ENCODE results near the gene CBY2. TPM values are rescaled to one million over a fixed set of nuclear protein-coding genes. Genes with fewer than 3 reads are reported as not detected.
"Not testable (repeated sequence)": the region's sequence is repeated elsewhere in the genome, so short reads cannot be mapped to it uniquely, and the experiment has no call there.

CBY2 gene
- total RNA-seq, 1 donor from 2014 or later: not detected

DNA sequence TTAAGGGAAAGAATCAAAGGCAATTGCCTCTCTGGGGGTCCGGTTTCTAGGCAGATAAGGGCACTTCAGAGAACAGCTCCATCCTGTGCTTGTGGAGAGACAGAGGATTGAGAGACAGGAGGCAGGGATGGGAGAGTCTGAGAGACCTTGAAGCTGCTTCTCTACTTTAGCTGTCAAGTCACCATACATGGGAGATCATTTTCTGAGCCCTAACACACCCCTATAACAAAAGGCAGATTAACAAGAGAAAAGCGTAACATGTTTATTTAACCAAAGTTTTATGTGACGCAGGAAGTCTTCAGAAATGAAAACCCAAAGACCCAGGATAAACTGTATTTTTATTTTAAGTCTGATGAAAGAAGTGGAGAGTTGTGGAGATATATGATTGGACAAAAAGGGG, 48.4 kb downstream of the CBY2 start:
- Histone ChIP-seq H3K9ac (ENCODE audit: low read length) (no peak overlapping the region), H2AFZ (ENCODE audit: low read depth, low read length) (no peak overlapping the region), H3K27me3 (ENCODE audit: insufficient read depth, low read length) (peaks cover 2% of the 10 kb centered on the region), H4K20me1 (ENCODE audit: insufficient read depth, low read length) (no peaks in the 10 kb centered on the region), H3K36me3 (ENCODE audit: insufficient read depth, low read length) (no peaks in the 10 kb centered on the region), H3K9me3 (ENCODE audit: insufficient read depth, low read depth, low read length) (no peaks in the 10 kb centered on the region), H3K4me2 (ENCODE audit: low read length) (no peak overlapping the region), H3K79me2 (ENCODE audit: insufficient read depth, low read length) (no peaks in the 10 kb centered on the region), H3K27ac (ENCODE audit: low read depth, low read length) (no peak overlapping the region), H3K4me1 (ENCODE audit: insufficient read depth, low read length) (no peaks in the 10 kb centered on the region), H3K4me3 (ENCODE audit: insufficient read depth, low read depth, low read length) (no peak overlapping the region)
- no peaks in the 10 kb centered on the region for H3K36me3 Mint-ChIP-seq (ENCODE audit: low read depth, unreplicated experiment)
- H3K27me3 Mint-ChIP-seq (ENCODE audit: low read depth, unreplicated experiment): peaks cover 12% of the 10 kb centered on the region
- FAIRE-seq: no peak
- H3K4me1 Mint-ChIP-seq (ENCODE audit: low read depth, unreplicated experiment): no peaks in the 10 kb centered on the region
- H3K27ac Mint-ChIP-seq (ENCODE audit: unreplicated experiment): no peak overlapping the region
- no peak for DNase-seq (ENCODE audit: low read depth)
- no peak for TF ChIP-seq EZH2 (IDR thresholded peaks at IDR 0.05; ENCODE audit: insufficient read depth, low read length)
- TF ChIP-seq, protein P1, sequence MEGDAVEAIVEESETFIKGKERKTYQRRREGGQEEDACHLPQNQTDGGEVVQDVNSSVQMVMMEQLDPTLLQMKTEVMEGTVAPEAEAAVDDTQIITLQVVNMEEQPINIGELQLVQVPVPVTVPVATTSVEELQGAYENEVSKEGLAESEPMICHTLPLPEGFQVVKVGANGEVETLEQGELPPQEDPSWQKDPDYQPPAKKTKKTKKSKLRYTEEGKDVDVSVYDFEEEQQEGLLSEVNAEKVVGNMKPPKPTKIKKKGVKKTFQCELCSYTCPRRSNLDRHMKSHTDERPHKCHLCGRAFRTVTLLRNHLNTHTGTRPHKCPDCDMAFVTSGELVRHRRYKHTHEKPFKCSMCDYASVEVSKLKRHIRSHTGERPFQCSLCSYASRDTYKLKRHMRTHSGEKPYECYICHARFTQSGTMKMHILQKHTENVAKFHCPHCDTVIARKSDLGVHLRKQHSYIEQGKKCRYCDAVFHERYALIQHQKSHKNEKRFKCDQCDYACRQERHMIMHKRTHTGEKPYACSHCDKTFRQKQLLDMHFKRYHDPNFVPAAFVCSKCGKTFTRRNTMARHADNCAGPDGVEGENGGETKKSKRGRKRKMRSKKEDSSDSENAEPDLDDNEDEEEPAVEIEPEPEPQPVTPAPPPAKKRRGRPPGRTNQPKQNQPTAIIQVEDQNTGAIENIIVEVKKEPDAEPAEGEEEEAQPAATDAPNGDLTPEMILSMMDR (IDR thresholded peaks at IDR 0.05; ENCODE audit: insufficient read depth, low read depth, low read length): no peak
- H3K9me3 Mint-ChIP-seq (ENCODE audit: unreplicated experiment): peaks cover 10% of the 10 kb centered on the region
- H3K4me3 Mint-ChIP-seq (ENCODE audit: unreplicated experiment): no peak overlapping the region

GRCh38 chr13:45751885-45752284, 49.8 kb downstream of the CBY2 start:
- no peaks in the 10 kb centered on the region for H4K20me1 ChIP-seq (ENCODE audit: insufficient read depth, low read length)
- no peak overlapping the region for H2AFZ ChIP-seq (ENCODE audit: low read depth, low read length)
- no peak overlapping the region for H3K4me3 ChIP-seq (ENCODE audit: insufficient read depth, low read depth, low read length)
- H3K27me3 Mint-ChIP-seq (ENCODE audit: low read depth, unreplicated experiment): peaks cover 12% of the 10 kb centered on the region
- no peak overlapping the region for H3K27ac Mint-ChIP-seq (ENCODE audit: unreplicated experiment)
- H3K27me3 ChIP-seq (ENCODE audit: insufficient read depth, low read length): peaks cover 2% of the 10 kb centered on the region
- no peaks in the 10 kb centered on the region for H3K36me3 ChIP-seq (ENCODE audit: insufficient read depth, low read length)
- H3K36me3 Mint-ChIP-seq (ENCODE audit: low read depth, unreplicated experiment): no peaks in the 10 kb centered on the region
- H3K27ac ChIP-seq (ENCODE audit: low read depth, low read length): no peak overlapping the region
- no peaks in the 10 kb centered on the region for H3K4me1 Mint-ChIP-seq (ENCODE audit: low read depth, unreplicated experiment)
- no peaks in the 10 kb centered on the region for H3K79me2 ChIP-seq (ENCODE audit: insufficient read depth, low read length)
- H3K4me1 ChIP-seq (ENCODE audit: insufficient read depth, low read length): no peaks in the 10 kb centered on the region
- H3K4me3 Mint-ChIP-seq (ENCODE audit: unreplicated experiment): no peak overlapping the region
- H3K4me2 ChIP-seq (ENCODE audit: low read length): no peak overlapping the region
- H3K9ac ChIP-seq (ENCODE audit: low read length): no peak overlapping the region
- no peaks in the 10 kb centered on the region for H3K9me3 ChIP-seq (ENCODE audit: insufficient read depth, low read depth, low read length)
- TF ChIP-seq, protein P1 (IDR thresholded peaks at IDR 0.05; ENCODE audit: insufficient read depth, low read depth, low read length): no peak
- no peak for TF ChIP-seq EZH2 (IDR thresholded peaks at IDR 0.05; ENCODE audit: insufficient read depth, low read length)
- peaks cover 12% of the 10 kb centered on the region for H3K9me3 Mint-ChIP-seq (ENCODE audit: unreplicated experiment)
- no peak for DNase-seq (ENCODE audit: low read depth)
- no peak for FAIRE-seq

- Histone ChIP-seq H3K9me3 (ENCODE audit: insufficient read depth, low read depth, low read length) (no peaks in the 10 kb centered on the region), H3K27ac (ENCODE audit: low read depth, low read length) (no peak overlapping the region), H3K36me3 (ENCODE audit: insufficient read depth, low read length) (no peaks in the 10 kb centered on the region), H3K4me1 (ENCODE audit: insufficient read depth, low read length) (no peaks in the 10 kb centered on the region), H3K4me2 (ENCODE audit: low read length) (no peak overlapping the region), H3K4me3 (ENCODE audit: insufficient read depth, low read depth, low read length) (no peak overlapping the region), H3K9ac (ENCODE audit: low read length) (no peak overlapping the region), H2AFZ (ENCODE audit: low read depth, low read length) (no peak overlapping the region), H3K79me2 (ENCODE audit: insufficient read depth, low read length) (no peaks in the 10 kb centered on the region), H3K27me3 (ENCODE audit: insufficient read depth, low read length) (peaks cover 2% of the 10 kb centered on the region), H4K20me1 (ENCODE audit: insufficient read depth, low read length) (no peaks in the 10 kb centered on the region)
- FAIRE-seq (no peak), DNase-seq (ENCODE audit: low read depth) (no peak)
- Mint-ChIP-seq H3K9me3 (ENCODE audit: unreplicated experiment) (peaks cover 14% of the 10 kb centered on the region), H3K4me3 (ENCODE audit: unreplicated experiment) (no peak overlapping the region), H3K27ac (ENCODE audit: unreplicated experiment) (no peak overlapping the region), H3K4me1 (ENCODE audit: low read depth, unreplicated experiment) (no peaks in the 10 kb centered on the region), H3K27me3 (ENCODE audit: low read depth, unreplicated experiment) (peaks cover 12% of the 10 kb centered on the region), H3K36me3 (ENCODE audit: low read depth, unreplicated experiment) (no peaks in the 10 kb centered on the region)
- TF ChIP-seq EZH2 (IDR thresholded peaks at IDR 0.05; ENCODE audit: insufficient read depth, low read length): no peak
- TF ChIP-seq, protein P1 (IDR thresholded peaks at IDR 0.05; ENCODE audit: insufficient read depth, low read depth, low read length): no peak
Measured at GRCh38 chr13:45752510-45752909, 50.4 kb downstream of the CBY2 start.

GRCh38 chr13:45756498-45756897, 54.4 kb downstream of the CBY2 start:
- peaks cover 20% of the 10 kb centered on the region for H3K9me3 Mint-ChIP-seq (ENCODE audit: unreplicated experiment)
- H2AFZ ChIP-seq (ENCODE audit: low read depth, low read length); H4K20me1 ChIP-seq (ENCODE audit: insufficient read depth, low read length); H3K27me3 ChIP-seq (ENCODE audit: insufficient read depth, low read length); H3K4me1 ChIP-seq (ENCODE audit: insufficient read depth, low read length); FAIRE-seq; H3K4me2 ChIP-seq (ENCODE audit: low read length); H3K36me3 Mint-ChIP-seq (ENCODE audit: low read depth, unreplicated experiment); H3K79me2 ChIP-seq (ENCODE audit: insufficient read depth, low read length); H3K9me3 ChIP-seq (ENCODE audit: insufficient read depth, low read depth, low read length); H3K36me3 ChIP-seq (ENCODE audit: insufficient read depth, low read length); DNase-seq (ENCODE audit: low read depth); H3K27ac ChIP-seq (ENCODE audit: low read depth, low read length); H3K27ac Mint-ChIP-seq (ENCODE audit: unreplicated experiment); H3K4me3 Mint-ChIP-seq (ENCODE audit: unreplicated experiment); H3K4me1 Mint-ChIP-seq (ENCODE audit: low read depth, unreplicated experiment); H3K4me3 ChIP-seq (ENCODE audit: insufficient read depth, low read depth, low read length); H3K27me3 Mint-ChIP-seq (ENCODE audit: low read depth, unreplicated experiment); H3K9ac ChIP-seq (ENCODE audit: low read length): not testable (repeated sequence)
